HG03097 (cell line): ENCODE measurements around the gene PPP1R36.

ENCODE experiments used
- ATAC-seq: cut with Tn5 transposase; IDR thresholded peaks from one replicate; pipeline ENCODE4 v1.9.1; 2021; ENCODE audit not compliant: unreplicated experiment, low FRiP score

The PPP1R36 gene

DNA sequence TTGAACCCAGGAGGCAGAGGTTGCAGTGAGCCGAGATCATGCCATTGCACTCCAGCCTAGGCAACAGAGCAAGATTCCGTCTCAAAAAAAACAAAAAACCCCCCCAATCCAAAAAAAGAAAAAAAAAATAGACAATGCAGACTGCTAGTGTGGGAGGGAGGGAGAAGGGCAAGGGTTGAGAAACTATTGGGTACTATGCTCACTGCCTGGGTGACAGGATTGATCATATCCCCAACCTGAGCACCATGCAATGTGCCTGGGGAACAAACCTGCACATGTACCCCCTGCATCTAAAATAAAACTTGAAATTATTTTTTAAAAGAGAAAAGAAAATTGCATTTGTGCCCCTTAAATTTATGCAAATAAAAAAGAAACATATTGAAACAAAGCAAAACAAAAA, 88.9 kb downstream of the PPP1R36 start:
- ATAC-seq, result no peak
